Neural cell (in vitro differentiated cells): ENCODE measurements around the gene C2CD4B. TPM values are rescaled to one million over a fixed set of nuclear protein-coding genes. Genes with fewer than 3 reads are reported as not detected.

Source experiments
- H2AFZ ChIP-seq: fragments of 200-600, 300-800 bp; sonication (generic), shearing (Covaris generic); 2 replicates; pipeline ENCODE4 v1.6.0; 2014; ENCODE audit warnings: low read depth, mild to moderate bottlenecking, antibody characterized with exemption, low read length, moderate library complexity
- H3F3A ChIP-seq: fragments of 200-600 bp; shearing (Covaris generic); 2 replicates; pipeline ENCODE4 v1.6.1; 2016; ENCODE audit warnings: mild to moderate bottlenecking, moderate library complexity, mixed read lengths, antibody characterized with exemption, low read length; ENCODE audit not compliant: insufficient read depth, poor library complexity, severe bottlenecking
- H3K27ac ChIP-seq: fragments of 200-600, 300-800 bp; sonication (generic), shearing (Covaris generic); 2 replicates; pipeline ENCODE4 v1.5.1; 2014; ENCODE audit warnings: mild to moderate bottlenecking, low read length, moderate library complexity
- H3K27me3 ChIP-seq: fragments of 300-800, 200-600 bp; sonication (generic), shearing (Covaris generic); 2 replicates; pipeline ENCODE4 v1.6.0; 2014; ENCODE audit warnings: mild to moderate bottlenecking, low read depth, low read length, moderate library complexity; ENCODE audit not compliant: insufficient read depth
- H3K36me3 ChIP-seq: fragments of 300-800, 200-600 bp; sonication (generic), shearing (Covaris generic); 2 replicates; pipeline ENCODE4 v1.5.1; 2014; ENCODE audit warnings: mild to moderate bottlenecking, antibody characterized with exemption, low read length, moderate library complexity; ENCODE audit not compliant: insufficient read depth
- H3K4me2 ChIP-seq: fragments of 300-800, 200-600 bp; sonication (generic), shearing (Covaris generic); 2 replicates; pipeline ENCODE4 v1.6.0; 2014; ENCODE audit warnings: mild to moderate bottlenecking, low read length
- H3K4me3 ChIP-seq: fragments of 300-800, 200-600 bp; sonication (generic), shearing (Covaris generic); 2 replicates; pipeline ENCODE4 v1.5.1; 2014; ENCODE audit warnings: mild to moderate bottlenecking, low read length, moderate library complexity
- H3K79me2 ChIP-seq: fragments of 200-600 bp; shearing (Covaris generic); replicated peaks from 2 replicates; pipeline ENCODE4 v1.6.0; 2014; ENCODE audit warnings: mild to moderate bottlenecking, low read length, moderate library complexity; ENCODE audit not compliant: insufficient read depth
- H3K9ac ChIP-seq: fragments of 300-800, 200-600 bp; sonication (generic), shearing (Covaris generic); 2 replicates; pipeline ENCODE4 v1.6.1; 2016; ENCODE audit warnings: mild to moderate bottlenecking, low read length, mixed read lengths
- H3K9me2 ChIP-seq: fragments of 200-600 bp; shearing (Covaris generic); 2 replicates; pipeline ENCODE4 v1.6.1; 2016; ENCODE audit warnings: mild to moderate bottlenecking, low read length, mixed read lengths; ENCODE audit not compliant: insufficient read depth
- H3K9me3 ChIP-seq: fragments of 200-600, 300-800 bp; sonication (generic), shearing (Covaris generic); 2 replicates; pipeline ENCODE4 v1.6.1; 2016; ENCODE audit warnings: mild to moderate bottlenecking, mixed run types, low read length, moderate library complexity, mixed read lengths
- H4K20me1 ChIP-seq: fragments of 200-600 bp; shearing (Covaris generic); 2 replicates; pipeline ENCODE4 v1.6.1; 2016; ENCODE audit warnings: mild to moderate bottlenecking, mixed run types; ENCODE audit not compliant: insufficient read depth
- CTCF ChIP-seq: fragments of 450-650 bp; IDR thresholded peaks from 2 replicates; pipeline ENCODE4 v1.5.1; 2014; ENCODE audit warnings: antibody characterized with exemption, mild to moderate bottlenecking, moderate library complexity; ENCODE audit not compliant: poor library complexity, severe bottlenecking
- EP300 ChIP-seq: fragments of 450-650 bp; conservative IDR thresholded peaks from 2 replicates; pipeline ENCODE4 v1.6.1; 2014; ENCODE audit warnings: antibody characterized with exemption, mild to moderate bottlenecking, moderate library complexity; ENCODE audit not compliant: poor library complexity, severe bottlenecking
- EZH2 ChIP-seq: fragments of 200-600, 300-800 bp; shearing (Covaris generic), sonication (generic); IDR thresholded peaks from 2 replicates; pipeline ENCODE4 v1.6.1; 2014; ENCODE audit warnings: antibody characterized with exemption, low read length, borderline replicate concordance, mild to moderate bottlenecking; ENCODE audit not compliant: insufficient read depth, poor library complexity, severe bottlenecking
- MXI1 ChIP-seq: fragments of 450-650 bp; conservative IDR thresholded peaks from 2 replicates; pipeline ENCODE4 v1.6.1; 2014; ENCODE audit warnings: antibody characterized with exemption, mild to moderate bottlenecking; ENCODE audit not compliant: poor library complexity, severe bottlenecking
- POLR2AphosphoS5 ChIP-seq: IDR thresholded peaks from 2 replicates; pipeline ENCODE4 v1.6.1; 2012
- RAD21 ChIP-seq: fragments of 450-650 bp; conservative IDR thresholded peaks from 2 replicates; pipeline ENCODE4 v1.6.1; 2014; ENCODE audit warnings: antibody characterized with exemption, mild to moderate bottlenecking, moderate library complexity
- REST ChIP-seq: IDR thresholded peaks from 2 replicates; pipeline ENCODE4 v1.6.1; 2012; ENCODE audit warnings: borderline replicate concordance
- SMC3 ChIP-seq: fragments of 450-650 bp; conservative IDR thresholded peaks from 2 replicates; pipeline ENCODE4 v1.6.1; 2014; ENCODE audit warnings: antibody characterized with exemption, mild to moderate bottlenecking, moderate library complexity; ENCODE audit not compliant: poor library complexity
- TAF1 ChIP-seq: IDR thresholded peaks from 2 replicates; pipeline ENCODE4 v1.6.1; 2012; ENCODE audit warnings: low read depth
- polyA plus RNA-seq: library from polyadenylated mRNA; depleted of rRNA; stranded (reverse); fragments of >200 nt; gene quantifications from 2 replicates; pipeline ENCODE4 v1.2.3, GENCODE V29; 2014

C2CD4B gene
- polyA plus RNA-seq, 1 donor from 2014 or later = not detected

GRCh38 chr15:62119227-62119864 lies 45.7 kb downstream of the C2CD4B start:
- H3K36me3 ChIP-seq = no peaks in the 10 kb centered on the region
- H3K27ac ChIP-seq = no peak overlapping the region
- H3K9ac ChIP-seq = no peak overlapping the region
- no peaks in the 10 kb centered on the region for H3F3A ChIP-seq
- TF ChIP-seq TAF1 (no peak), POLR2AphosphoS5 (no peak), REST (no peak), RAD21 (no peak), CTCF (no peak), MXI1 (no peak), EP300 (no peak), EZH2 (no peak), SMC3 (no peak)
- no peaks in the 10 kb centered on the region for H3K9me3 ChIP-seq
- no peak overlapping the region for H3K4me2 ChIP-seq
- no peak overlapping the region for H3K4me3 ChIP-seq
- H2AFZ ChIP-seq = no peak overlapping the region
- no peaks in the 10 kb centered on the region for H3K79me2 ChIP-seq
- no peaks in the 10 kb centered on the region for H3K9me2 ChIP-seq
- no peaks in the 10 kb centered on the region for H3K27me3 ChIP-seq
- no peaks in the 10 kb centered on the region for H4K20me1 ChIP-seq

- Histone ChIP-seq H3K27me3 (no peaks in the 10 kb centered on the region), H3K79me2 (no peaks in the 10 kb centered on the region), H3K36me3 (no peaks in the 10 kb centered on the region), H3K9me2 (no peaks in the 10 kb centered on the region), H3K4me2 (no peak overlapping the region), H3K27ac (no peak overlapping the region), H3F3A (no peaks in the 10 kb centered on the region), H3K9me3 (no peaks in the 10 kb centered on the region), H3K9ac (no peak overlapping the region), H2AFZ (no peak overlapping the region), H3K4me3 (no peak overlapping the region), H4K20me1 (no peaks in the 10 kb centered on the region)
- TF ChIP-seq SMC3 (no peak), EP300 (no peak), REST (no peak), CTCF (no peak), MXI1 (no peak), EZH2 (no peak), POLR2AphosphoS5 (no peak), TAF1 (no peak), RAD21 (no peak)
Observed at GRCh38 chr15:62118520-62119226, 46.4 kb downstream of the C2CD4B start.
